ENCODE data around the gene THADA.

The THADA gene

GRCh38 chr2:43507137-43507536 is 88.7 kb downstream of the THADA start:
- DNase-seq = no peak

GRCh38 chr2:43495727-43496126 is 100.1 kb downstream of the THADA start:
- DNase-seq = no peak

GRCh38 chr2:43493954-43494353 is 101.9 kb downstream of the THADA start:
- no peak for DNase-seq

- no peak for DNase-seq
Measured at GRCh38 chr2:43491065-43491639, 104.7 kb downstream of the THADA start.

- DNase-seq = no peak
Measured at GRCh38 chr2:43490252-43490786, 105.5 kb downstream of the THADA start.

GRCh38 chr2:43488737-43489136 is 107.1 kb downstream of the THADA start:
- DNase-seq = no peak

- DNase-seq = no peak
Measured at GRCh38 chr2:43486603-43487002, 109.2 kb downstream of the THADA start.

GRCh38 chr2:43484323-43484930 is 111.4 kb downstream of the THADA start:
- DNase-seq = peak; percentile 67

GRCh38 chr2:43482961-43483360 is 112.9 kb downstream of the THADA start:
- no peak for DNase-seq

GRCh38 chr2:43481927-43482542 is 113.8 kb downstream of the THADA start:
- no peak for DNase-seq

GRCh38 chr2:43480874-43481273 is 115.0 kb downstream of the THADA start:
- no peak for DNase-seq

GRCh38 chr2:43478412-43479086 is 117.3 kb downstream of the THADA start:
- no peak for DNase-seq

GRCh38 chr2:43475922-43476321 is 119.9 kb downstream of the THADA start:
- DNase-seq = no peak

- no peak for DNase-seq
Measured at GRCh38 chr2:43475137-43475846, 120.5 kb downstream of the THADA start.

GRCh38 chr2:43474273-43474672 is 121.6 kb downstream of the THADA start:
- DNase-seq = no peak

GRCh38 chr2:43473767-43474166 is 122.1 kb downstream of the THADA start:
- no peak for DNase-seq

GRCh38 chr2:43472527-43473194 is 123.2 kb downstream of the THADA start:
- no peak for DNase-seq

- DNase-seq = no peak
Measured at GRCh38 chr2:43469713-43470112, 126.1 kb downstream of the THADA start.

GRCh38 chr2:43469094-43469493 is 126.7 kb downstream of the THADA start:
- DNase-seq = no peak

GRCh38 chr2:43467891-43468290 is 127.9 kb downstream of the THADA start:
- DNase-seq = no peak

GRCh38 chr2:43465234-43465633 is 130.6 kb downstream of the THADA start:
- no peak for DNase-seq

- DNase-seq = no peak
Measured at GRCh38 chr2:43464590-43464989, 131.2 kb downstream of the THADA start.
